ENCODE results near the gene FEM1C. TPM values are rescaled to one million over a fixed set of nuclear protein-coding genes. Genes with fewer than 3 reads are reported as not detected.

The FEM1C gene
- total RNA-seq, 1 experiment from 2014 or later: 27.5 TPM

- H3K27ac ChIP-seq (ENCODE audit: low read depth, low read length): no peak overlapping the region
- POLR2A ChIA-PET: no interaction called here
- no peaks in the 10 kb centered on the region for H3K9me3 ChIP-seq (ENCODE audit: control insufficient read depth in 1 of 2, insufficient read depth in 1 of 2, low read depth in 1 of 2, low read length in 2 of 2)
- no peak overlapping the region for H3K4me3 ChIP-seq (replicated peaks in 1 of 2; ENCODE audit: low read depth in 1 of 2, low read length in 2 of 2)
- H3K27me3 ChIP-seq (ENCODE audit: insufficient read depth, low read length): no peaks in the 10 kb centered on the region
- no TSS peak for BruUV-seq (replicated peaks)
- no peaks in the 10 kb centered on the region for H3K4me1 ChIP-seq (ENCODE audit: control insufficient read depth in 1 of 2, insufficient read depth in 2 of 2, low read length in 2 of 2)
- H3K79me2 ChIP-seq (ENCODE audit: insufficient read depth, low read length): no peaks in the 10 kb centered on the region
- ATAC-seq: no peak
- intact Hi-C loops (cut with micrococcal nuclease): no loop called here
- no peak for DNase-seq (ENCODE audit: low read depth, low spot score)
- no peak overlapping the region for H3K4me2 ChIP-seq (ENCODE audit: low read length)
- RAD21 ChIA-PET (ENCODE audit: low non-redundant PET in 1 of 2, low total read pairs in 2 of 2, uncharacterized antibody in 2 of 2, unreplicated experiment in 2 of 2): no interaction called here
- no peaks in the 10 kb centered on the region for H3K9me2 ChIP-seq (ENCODE audit: insufficient read depth)
- no peak overlapping the region for H2AFZ ChIP-seq (ENCODE audit: low read depth, low read length, poor library complexity, severe bottlenecking)
- H4K20me1 ChIP-seq (ENCODE audit: insufficient read depth): no peaks in the 10 kb centered on the region
- no peaks in the 10 kb centered on the region for H3K36me3 ChIP-seq (ENCODE audit: control insufficient read depth in 1 of 2, insufficient read depth in 2 of 2, low read length in 2 of 2)
- TF ChIP-seq POLR2AphosphoS5 (IDR thresholded peaks at IDR 0.05; ENCODE audit: low read depth, low read length) (no peak), SRF (IDR thresholded peaks at IDR 0.05; ENCODE audit: low read depth) (no peak), TCF7L2 (IDR thresholded peaks at IDR 0.05; ENCODE audit: borderline replicate concordance, extremely low read depth, insufficient read depth, insufficient read length) (no peak), ZBTB33 (IDR thresholded peaks at IDR 0.05; ENCODE audit: extremely low read depth, insufficient replicate concordance, low read length) (no peak), RAD21 (IDR thresholded peaks at IDR 0.05; ENCODE audit: low read depth) (no peak), EZH2 (IDR thresholded peaks at IDR 0.05) (no peak), REST (IDR thresholded peaks at IDR 0.05; ENCODE audit: low read depth) (no peak), EGR1 (IDR thresholded peaks at IDR 0.05; ENCODE audit: low read depth) (no peak), MAX (IDR thresholded peaks at IDR 0.05) (no peak), SIN3A (IDR thresholded peaks at IDR 0.05; ENCODE audit: low read depth) (no peak), ZFX (IDR thresholded peaks at IDR 0.05) (no peak), POLR2A (IDR thresholded peaks at IDR 0.05; ENCODE audit: borderline replicate concordance, extremely low read depth, insufficient read depth, insufficient read length) (no peak), FOSL1 (IDR thresholded peaks at IDR 0.05; ENCODE audit: low read depth) (no peak), ZNF274 (IDR thresholded peaks at IDR 0.05; ENCODE audit: low read depth, low read length) (no peak), EZH2phosphoT487 (IDR thresholded peaks at IDR 0.05; ENCODE audit: borderline replicate concordance) (no peak), YY1 (IDR thresholded peaks at IDR 0.05; ENCODE audit: extremely low read depth, insufficient replicate concordance, low read depth, low read length) (no peak), SP1 (IDR thresholded peaks at IDR 0.05; ENCODE audit: low read depth) (no peak), ATF3 (IDR thresholded peaks at IDR 0.05) (no peak), CEBPB (IDR thresholded peaks at IDR 0.05; ENCODE audit: low read depth) (no peak), JUND (IDR thresholded peaks at IDR 0.05) (no peak)
- CTCF ChIA-PET: no interaction called here
- H3K9ac ChIP-seq (ENCODE audit: low read length): no peak overlapping the region
These were observed 44.4 kb downstream of the FEM1C start for GRCh38 chr5:115500225-115500624.

Measured in HCT116 (cell line).